DND-41 (cell line): ENCODE measurements around the gene FCRL6.

Experiments
- ATAC-seq: fragments of 200-7000 bp; cut with Tn5 transposase; 3 replicates; pipeline ENCODE4 v1.9.1; 2021; ENCODE audit warnings: low read depth; ENCODE audit not compliant: insufficient read depth
- DNase-seq: peaks from one replicate; pipeline ENCODE4 v3.0.0-alpha.2; 2020
- H2AFZ ChIP-seq: 2 replicates; pipeline ENCODE4 v1.6.0; 2012; ENCODE audit warnings: low read depth, low read length
- H3K27ac ChIP-seq: 2 replicates; pipeline ENCODE4 v1.5.1; 2012; ENCODE audit warnings: low read length, inconsistent platforms
- H3K27me3 ChIP-seq: fragments of 200-600 bp; sonication (generic); 2 replicates; pipeline ENCODE4 v1.6.0; 2012; ENCODE audit warnings: low read length, mild to moderate bottlenecking, inconsistent platforms; ENCODE audit not compliant: insufficient read depth, poor library complexity
- H3K36me3 ChIP-seq: 2 replicates; pipeline ENCODE4 v1.5.1; 2012; ENCODE audit warnings: low read length, inconsistent platforms; ENCODE audit not compliant: insufficient read depth
- H3K4me1 ChIP-seq: 2 replicates; pipeline ENCODE4 v1.5.1; 2012; ENCODE audit warnings: mild to moderate bottlenecking, low read length; ENCODE audit not compliant: insufficient read depth
- H3K4me2 ChIP-seq: 2 replicates; pipeline ENCODE4 v1.6.0; 2012; ENCODE audit warnings: mild to moderate bottlenecking, moderate library complexity, low read length, inconsistent platforms; ENCODE audit not compliant: insufficient read depth
- H3K4me3 ChIP-seq, 2 experiments: fragments of 200-600 bp in 1 of 2; shearing (Covaris generic) in 1 of 2; 2 replicates each; pipeline ENCODE4 v1.5.1; 2012 to 2016; ENCODE audit warnings: inconsistent platforms in 2 of 2, low read length in 2 of 2, mild to moderate bottlenecking in 2 of 2, low read depth in 1 of 2, moderate library complexity in 1 of 2
- H3K79me2 ChIP-seq: 2 replicates; pipeline ENCODE4 v1.6.0; 2012; ENCODE audit warnings: low read length, inconsistent platforms; ENCODE audit not compliant: insufficient read depth
- H3K9ac ChIP-seq: 2 replicates; pipeline ENCODE4 v1.6.0; 2012; ENCODE audit warnings: low read depth, mild to moderate bottlenecking, inconsistent platforms, low read length, moderate library complexity
- H3K9me3 ChIP-seq: 2 replicates; pipeline ENCODE4 v1.5.1; 2012; ENCODE audit warnings: low read length, moderate library complexity, mild to moderate bottlenecking, inconsistent platforms; ENCODE audit not compliant: insufficient read depth, severe bottlenecking
- H4K20me1 ChIP-seq: 2 replicates; pipeline ENCODE4 v1.6.0; 2012; ENCODE audit warnings: low read length; ENCODE audit not compliant: insufficient read depth
- EZH2 ChIP-seq: IDR thresholded peaks from 3 replicates; pipeline ENCODE4 v1.6.1; 2012; ENCODE audit warnings: borderline replicate concordance, low read depth, mild to moderate bottlenecking, moderate library complexity, low read length, inconsistent platforms; ENCODE audit not compliant: severe bottlenecking
- TF ChIP-seq, protein P1 (sequence below): IDR thresholded peaks from 2 replicates; pipeline ENCODE4 v1.5.1; 2012; ENCODE audit warnings: borderline replicate concordance, low read length, moderate library complexity, mild to moderate bottlenecking; ENCODE audit not compliant: poor library complexity, severe bottlenecking; ENCODE audit errors: extremely low read depth

Gene FCRL6

DNA sequence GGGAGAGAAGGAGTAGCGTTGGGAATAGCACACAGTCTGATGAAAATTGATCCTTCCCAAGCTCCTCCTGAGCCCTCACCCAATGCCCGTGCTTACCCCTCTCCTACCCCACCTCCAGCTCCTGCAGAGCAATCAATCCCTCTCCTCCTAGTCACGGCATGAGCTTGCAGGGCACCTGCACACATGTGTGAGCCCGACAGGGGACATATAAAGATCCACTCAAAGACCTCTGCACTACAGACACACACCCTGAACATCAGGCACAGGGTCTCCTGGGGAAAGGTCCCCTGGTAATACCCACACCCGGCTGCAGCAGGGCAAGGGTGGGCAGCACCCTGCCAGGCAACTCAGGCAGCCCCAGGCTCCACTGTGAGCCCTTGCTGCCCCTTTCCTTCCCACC is 59.9 kb downstream of the FCRL6 start:
- no peaks in the 10 kb centered on the region for H3K9me3 ChIP-seq

DNA sequence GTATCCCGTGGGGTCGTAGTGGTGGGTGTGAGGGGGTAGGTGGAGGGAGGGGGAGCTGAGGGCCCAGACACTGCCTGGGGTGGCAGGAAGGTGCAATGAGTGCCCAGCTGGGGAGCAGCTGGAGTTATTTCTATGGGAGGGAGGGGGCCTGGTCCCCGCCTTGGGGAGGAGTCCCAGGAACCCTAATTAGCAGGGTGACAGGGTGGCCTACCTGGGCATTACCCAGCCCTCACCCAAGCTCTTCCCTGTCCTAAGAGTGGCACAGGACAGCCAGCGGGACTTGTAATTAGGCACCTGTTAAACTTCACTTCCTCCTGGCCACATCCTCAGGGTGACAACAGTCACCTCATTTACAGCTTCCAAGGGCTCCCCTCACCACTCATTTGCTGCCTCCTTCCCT is 60.4 kb downstream of the FCRL6 start, which contains the start of gene VSIG8:
Gene VSIG8, minus strand, starts transcription at position 101 of the 400 bp plus-strand sequence. CDS start 136 bp downstream, outside the sequence.
- ATAC-seq (no peak), DNase-seq (no peak)
- Histone ChIP-seq H3K9me3 (no peaks in the 10 kb centered on the region), H3K4me1 (no peaks in the 10 kb centered on the region), H2AFZ (no peak within 1 kb of the TSS), H3K36me3 (no peaks in the 10 kb centered on the region), H3K27me3 (peaks cover 8% of the 10 kb centered on the region), H3K4me3 (no peak within 1 kb of the TSS), H4K20me1 (no peaks in the 10 kb centered on the region; the same call in 1 of the 2 replicates), H3K27ac (no peak within 1 kb of the TSS), H3K79me2 (no peaks in the 10 kb centered on the region), H3K4me2 (no peak within 1 kb of the TSS), H3K9ac (no peak within 1 kb of the TSS)
- no peak for TF ChIP-seq EZH2

More for the DNA sequence above, 59.9 kb downstream of the FCRL6 start:
- H3K4me2 ChIP-seq: no peak overlapping the region
- no peak overlapping the region for H2AFZ ChIP-seq
- no peaks in the 10 kb centered on the region for H3K36me3 ChIP-seq
- peaks cover 7% of the 10 kb centered on the region for H3K27me3 ChIP-seq
- DNase-seq (no peak), ATAC-seq (no peak)
- no peak overlapping the region for H3K9ac ChIP-seq
- H3K4me1 ChIP-seq: no peaks in the 10 kb centered on the region
- H3K79me2 ChIP-seq: no peaks in the 10 kb centered on the region
- no peak overlapping the region for H3K27ac ChIP-seq
- no peaks in the 10 kb centered on the region; the same call in 1 of the 2 replicates for H4K20me1 ChIP-seq
- no peak overlapping the region for H3K4me3 ChIP-seq
- TF ChIP-seq EZH2: no peak
- TF ChIP-seq, protein P1, sequence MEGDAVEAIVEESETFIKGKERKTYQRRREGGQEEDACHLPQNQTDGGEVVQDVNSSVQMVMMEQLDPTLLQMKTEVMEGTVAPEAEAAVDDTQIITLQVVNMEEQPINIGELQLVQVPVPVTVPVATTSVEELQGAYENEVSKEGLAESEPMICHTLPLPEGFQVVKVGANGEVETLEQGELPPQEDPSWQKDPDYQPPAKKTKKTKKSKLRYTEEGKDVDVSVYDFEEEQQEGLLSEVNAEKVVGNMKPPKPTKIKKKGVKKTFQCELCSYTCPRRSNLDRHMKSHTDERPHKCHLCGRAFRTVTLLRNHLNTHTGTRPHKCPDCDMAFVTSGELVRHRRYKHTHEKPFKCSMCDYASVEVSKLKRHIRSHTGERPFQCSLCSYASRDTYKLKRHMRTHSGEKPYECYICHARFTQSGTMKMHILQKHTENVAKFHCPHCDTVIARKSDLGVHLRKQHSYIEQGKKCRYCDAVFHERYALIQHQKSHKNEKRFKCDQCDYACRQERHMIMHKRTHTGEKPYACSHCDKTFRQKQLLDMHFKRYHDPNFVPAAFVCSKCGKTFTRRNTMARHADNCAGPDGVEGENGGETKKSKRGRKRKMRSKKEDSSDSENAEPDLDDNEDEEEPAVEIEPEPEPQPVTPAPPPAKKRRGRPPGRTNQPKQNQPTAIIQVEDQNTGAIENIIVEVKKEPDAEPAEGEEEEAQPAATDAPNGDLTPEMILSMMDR: no peak

DNA sequence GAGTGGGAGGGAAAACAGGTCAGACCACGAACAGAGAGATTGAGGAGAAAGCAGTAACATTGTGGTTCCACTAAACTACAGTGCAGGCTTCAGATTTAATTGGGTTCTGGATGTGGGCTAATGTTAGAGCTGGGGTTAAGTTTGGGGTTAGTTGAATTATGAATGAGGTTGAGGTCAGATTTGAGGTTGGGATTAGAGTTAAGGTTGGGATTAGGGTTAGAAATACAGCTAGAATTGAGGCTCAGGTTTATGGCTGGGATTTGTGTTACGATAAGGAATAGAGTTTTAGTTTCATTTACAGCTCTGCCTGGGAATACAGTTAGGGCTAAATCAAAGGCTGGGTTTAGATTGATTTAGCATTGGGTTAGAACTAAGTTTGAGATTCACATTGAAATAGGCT is 62.1 kb downstream of the FCRL6 start:
- no peak for ATAC-seq
- H2AFZ ChIP-seq: no peak overlapping the region
- no peak overlapping the region for H3K4me2 ChIP-seq
- no peak overlapping the region for H3K27ac ChIP-seq
- no peaks in the 10 kb centered on the region for H3K4me1 ChIP-seq
- peaks cover 17% of the 10 kb centered on the region for H3K27me3 ChIP-seq
- no peaks in the 10 kb centered on the region for H4K20me1 ChIP-seq
- H3K79me2 ChIP-seq: no peaks in the 10 kb centered on the region
- H3K36me3 ChIP-seq: no peaks in the 10 kb centered on the region
- H3K4me3 ChIP-seq: no peak overlapping the region
- DNase-seq: no peak
- TF ChIP-seq, protein P1: no peak
- TF ChIP-seq EZH2: no peak
- no peak overlapping the region for H3K9ac ChIP-seq
- H3K9me3 ChIP-seq: no peaks in the 10 kb centered on the region
